GM21367 (cell line): Measurements from ENCODE around the gene NEURL2.
"Not testable (repeated sequence)": the region's sequence is repeated elsewhere in the genome, so short reads cannot be mapped to it uniquely, and the experiment has no call there.

Source experiments
- ATAC-seq: cut with Tn5 transposase; IDR thresholded peaks from one replicate; pipeline ENCODE4 v1.9.1; 2021; ENCODE audit not compliant: unreplicated experiment

NEURL2 gene

GRCh38 chr20:45890985-45891983 lies at the start of gene NEURL2, which contains the start of gene CTSA:
Gene NEURL2, minus strand, starts transcription at chr20:45891208. Its CDS starts 217 bp downstream, at chr20:45890991.
Gene CTSA, plus strand, starts transcription at chr20:45891335. Its CDS starts 234 bp downstream, at chr20:45891569.
- ATAC-seq = peak; percentile 61

DNA sequence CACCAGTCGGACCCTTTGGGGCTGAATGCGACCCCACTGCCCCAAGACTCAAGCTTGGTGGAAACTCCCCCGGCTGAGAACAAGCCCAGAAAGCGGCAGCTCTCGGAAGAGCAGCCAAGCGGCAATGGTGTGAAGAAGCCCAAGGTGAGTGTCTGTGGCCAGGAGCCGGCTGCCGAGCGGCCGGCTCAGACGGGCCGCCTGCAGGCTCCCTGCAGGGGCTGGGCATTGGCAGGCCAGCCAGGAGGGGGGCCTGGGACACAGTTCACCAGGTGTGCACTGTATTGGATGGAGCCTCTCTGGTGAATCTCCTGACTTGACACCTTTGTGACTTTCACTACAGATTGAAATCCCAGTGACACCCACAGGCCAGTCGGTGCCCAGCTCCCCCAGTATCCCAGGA lies 49.5 kb upstream of the NEURL2 start:
- no peak for ATAC-seq

- ATAC-seq = no peak
Measured at GRCh38 chr20:45940053-45940452, 49.0 kb upstream of the NEURL2 start.

DNA sequence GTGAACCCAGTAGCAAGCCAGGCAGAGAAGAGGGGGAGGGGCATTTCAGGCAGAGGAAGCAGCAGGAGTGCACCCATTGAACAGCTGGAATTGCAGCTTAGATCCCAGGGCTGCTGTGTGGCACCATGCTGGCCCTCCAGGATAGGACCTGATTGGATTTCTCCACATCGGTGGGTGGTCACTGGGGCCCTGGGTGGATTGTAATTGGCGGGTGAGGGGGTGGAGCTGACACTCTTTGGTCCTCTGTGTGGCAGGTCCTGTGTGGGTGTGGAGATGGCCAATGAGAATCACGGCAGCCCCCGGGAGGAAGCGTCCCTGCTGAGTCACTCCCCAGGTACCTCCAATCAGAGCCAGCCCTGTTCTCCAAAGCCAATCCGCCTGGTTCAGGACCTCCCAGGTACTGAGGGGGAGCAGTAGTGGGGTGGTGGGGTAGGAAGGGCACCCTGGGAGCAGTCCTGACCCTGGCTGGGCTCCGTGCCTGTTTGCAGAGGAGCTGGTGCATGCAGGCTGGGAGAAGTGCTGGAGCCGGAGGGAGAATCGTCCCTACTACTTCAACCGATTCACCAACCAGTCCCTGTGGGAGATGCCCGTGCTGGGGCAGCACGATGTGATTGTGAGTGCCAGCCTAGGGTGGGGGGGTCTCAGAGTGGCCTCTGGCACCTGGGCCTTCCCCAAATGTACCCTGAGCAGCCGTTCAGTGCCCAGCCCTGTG lies 47.9 kb upstream of the NEURL2 start:
- no peak for ATAC-seq

DNA sequence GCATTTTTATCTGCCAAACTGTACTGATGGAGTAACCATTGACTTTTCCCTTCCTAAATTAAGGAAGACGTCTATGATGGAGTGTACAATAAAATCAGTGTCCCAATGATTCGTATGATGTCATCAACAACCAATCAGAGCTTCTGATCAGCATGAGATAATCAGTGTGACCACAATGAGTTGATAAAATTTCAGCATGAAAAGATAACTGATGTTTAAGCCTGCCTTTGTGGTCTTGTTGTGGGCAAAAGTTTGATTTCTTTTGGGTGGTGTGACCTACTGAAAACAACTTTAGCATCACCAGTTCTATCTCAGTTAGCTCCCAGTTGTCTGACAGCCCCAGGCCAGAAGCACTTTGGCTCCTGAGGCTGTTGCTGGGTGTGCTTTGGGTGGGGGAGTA lies 46.8 kb upstream of the NEURL2 start:
- no peak for ATAC-seq

- no peak for ATAC-seq
Measured at GRCh38 chr20:45935416-45936046, 44.5 kb upstream of the NEURL2 start.

DNA sequence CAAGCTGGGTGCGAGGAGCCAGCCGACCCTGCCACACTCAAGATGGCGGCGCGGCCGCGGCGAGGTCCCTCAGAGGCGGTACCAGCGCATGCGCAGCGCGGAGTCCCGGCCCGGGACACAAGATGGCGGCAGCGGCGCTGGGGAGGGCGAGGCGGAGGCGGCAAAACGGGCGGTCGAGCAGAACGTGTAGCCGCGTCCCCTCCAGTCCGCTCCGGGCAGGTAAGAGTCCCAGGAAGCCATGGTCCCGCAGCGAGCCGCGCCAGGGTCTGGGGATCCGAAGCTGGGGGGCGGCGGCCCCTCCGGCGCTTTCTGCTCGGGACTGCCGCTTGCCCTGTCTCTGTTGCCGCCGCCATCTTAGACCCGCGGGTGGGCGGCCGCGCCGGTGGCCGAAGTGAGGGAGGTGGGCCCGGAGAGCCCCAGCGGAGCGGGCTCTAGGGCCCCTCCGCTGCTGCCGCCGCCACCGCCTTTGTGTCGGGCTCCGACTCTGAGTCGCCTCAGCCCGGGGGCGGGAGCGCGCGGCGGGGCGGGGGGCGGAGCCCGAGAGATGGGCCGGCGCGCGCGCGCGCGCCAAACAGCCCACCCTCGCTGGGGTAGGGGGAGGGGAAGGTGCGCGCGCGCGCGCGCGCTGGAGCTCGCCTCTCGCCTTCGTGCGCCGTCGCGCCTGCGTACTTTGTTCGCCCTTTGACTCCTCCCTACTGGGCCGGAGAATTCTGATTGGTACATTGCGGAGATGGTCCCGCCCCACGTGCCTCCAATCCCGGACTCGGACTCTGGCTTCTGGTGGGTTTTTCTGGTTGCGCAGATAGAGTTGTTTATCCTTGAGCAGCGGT lies 43.8 kb upstream of the NEURL2 start, which contains the start of gene PCIF1:
TSS of gene PCIF1 (plus strand) at position 98 of the 830 bp plus-strand sequence. CDS start 4,317 bp downstream, outside the sequence.
- ATAC-seq = peak; percentile 57

DNA sequence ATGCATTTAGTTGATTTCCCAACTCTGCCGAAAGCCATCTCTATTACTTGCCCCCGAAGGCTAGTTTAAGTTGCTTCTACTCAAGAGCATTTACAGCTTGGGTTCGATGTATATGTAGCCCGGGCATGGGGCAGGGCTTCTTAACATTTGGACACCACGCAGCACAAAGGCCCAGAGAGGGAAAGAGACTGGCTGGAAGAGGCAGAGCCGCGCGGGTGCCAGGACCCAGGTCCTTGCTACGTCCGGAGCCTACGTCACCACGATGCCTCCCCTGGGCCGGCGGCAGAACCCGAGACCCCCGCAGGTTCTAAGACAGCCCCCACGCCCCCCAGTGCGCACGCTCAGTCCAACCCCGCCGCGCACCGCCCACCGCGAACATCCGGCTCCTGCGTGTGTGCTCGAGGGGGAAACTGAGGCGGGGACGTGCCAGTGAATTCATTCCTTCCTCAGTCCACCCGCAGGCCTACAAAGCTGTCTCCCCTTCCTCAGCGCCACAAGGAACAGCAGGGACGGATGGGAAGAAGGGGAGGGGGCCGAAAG lies 43.1 kb upstream of the NEURL2 start:
- ATAC-seq = no peak

- no peak for ATAC-seq
Measured at GRCh38 chr20:45933266-45934045, 42.4 kb upstream of the NEURL2 start.

GRCh38 chr20:45931680-45932079 lies 40.7 kb upstream of the NEURL2 start:
- ATAC-seq = not testable (repeated sequence)

GRCh38 chr20:45927071-45927878 lies 36.3 kb upstream of the NEURL2 start:
- no peak for ATAC-seq

GRCh38 chr20:45926731-45927070 lies 35.7 kb upstream of the NEURL2 start:
- no peak for ATAC-seq

DNA sequence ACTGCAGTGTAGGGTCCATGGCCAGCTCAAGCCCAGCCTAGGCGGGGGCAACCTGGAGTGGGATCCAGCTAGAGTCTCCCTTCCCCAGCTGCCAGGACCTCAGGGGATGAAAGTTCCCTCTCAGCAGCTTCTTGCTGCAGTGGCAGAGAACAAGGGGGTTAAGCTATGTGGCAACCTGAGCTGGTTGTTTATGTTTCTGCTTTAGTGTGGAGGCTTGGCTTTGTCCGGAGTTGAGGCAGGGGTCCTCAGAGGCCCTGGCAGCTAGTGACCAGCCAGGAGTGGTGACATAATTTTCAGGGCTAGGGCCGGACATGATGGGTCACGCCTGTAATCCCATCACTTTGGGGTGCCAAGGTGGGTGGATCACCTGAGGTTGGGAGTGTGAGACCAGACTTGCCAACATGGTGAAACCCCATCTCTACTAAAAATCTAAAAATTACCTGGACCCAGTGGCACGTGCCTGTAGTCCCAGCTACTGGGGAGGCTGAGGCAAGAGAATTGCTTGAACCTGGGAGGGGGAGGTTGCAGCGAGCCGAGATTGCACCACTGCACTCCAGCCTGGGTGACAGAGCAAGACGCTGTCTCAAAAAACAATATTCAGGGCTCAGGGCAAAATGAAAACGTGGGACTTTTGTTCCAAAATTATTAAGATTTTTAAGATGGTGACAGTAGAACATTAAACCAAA lies 35.0 kb upstream of the NEURL2 start:
- ATAC-seq = no peak

- ATAC-seq = no peak
Measured at GRCh38 chr20:45924391-45925261, 33.6 kb upstream of the NEURL2 start.

- ATAC-seq = no peak
Measured at GRCh38 chr20:45921337-45922189, 30.6 kb upstream of the NEURL2 start.
